Chondrocyte (in vitro differentiated cells): ENCODE results near the gene LRRN1. TPM values are rescaled to one million over a fixed set of nuclear protein-coding genes. Genes with fewer than 3 reads are reported as not detected.

Source experiments
- DNase-seq: peaks from one replicate; pipeline ENCODE4 v3.0.0; 2021; ENCODE audit warnings: mixed read lengths, low spot score
- H3K27ac Mint-ChIP-seq: one replicate; pipeline ENCODE4 v1.8.0; 2021; ENCODE audit warnings: mild to moderate bottlenecking, moderate library complexity, mixed read lengths; ENCODE audit not compliant: unreplicated experiment
- H3K27me3 Mint-ChIP-seq: 2 replicates; pipeline ENCODE4 v1.8.0; 2021; ENCODE audit warnings: low read depth, mixed read lengths
- H3K36me3 Mint-ChIP-seq: 2 replicates; pipeline ENCODE4 v1.8.0; 2021; ENCODE audit warnings: low read depth, mixed read lengths
- H3K4me1 Mint-ChIP-seq: 2 replicates; pipeline ENCODE4 v1.8.0; 2021; ENCODE audit warnings: low read depth, mild to moderate bottlenecking, mixed read lengths
- H3K4me3 Mint-ChIP-seq: one replicate; pipeline ENCODE4 v1.8.0; 2021; ENCODE audit warnings: mild to moderate bottlenecking, moderate library complexity, mixed read lengths; ENCODE audit not compliant: unreplicated experiment
- H3K9me3 Mint-ChIP-seq: 2 replicates; pipeline ENCODE4 v1.8.0; 2021; ENCODE audit warnings: low read depth, mixed read lengths
- CTCF ChIP-seq: fragments of 200-600 bp; sonication (generic); IDR thresholded peaks from 2 replicates; pipeline ENCODE4 v1.5.0; 2021; ENCODE audit warnings: antibody characterized with exemption, mild to moderate bottlenecking, moderate library complexity
- total RNA-seq: library from RNA; stranded (reverse); gene quantifications from 3 replicates; pipeline ENCODE4 v1.2.1, GENCODE V29; 2021

The LRRN1 gene
- total RNA-seq, 1 donor from 2014 or later, result 3.2 TPM

DNA sequence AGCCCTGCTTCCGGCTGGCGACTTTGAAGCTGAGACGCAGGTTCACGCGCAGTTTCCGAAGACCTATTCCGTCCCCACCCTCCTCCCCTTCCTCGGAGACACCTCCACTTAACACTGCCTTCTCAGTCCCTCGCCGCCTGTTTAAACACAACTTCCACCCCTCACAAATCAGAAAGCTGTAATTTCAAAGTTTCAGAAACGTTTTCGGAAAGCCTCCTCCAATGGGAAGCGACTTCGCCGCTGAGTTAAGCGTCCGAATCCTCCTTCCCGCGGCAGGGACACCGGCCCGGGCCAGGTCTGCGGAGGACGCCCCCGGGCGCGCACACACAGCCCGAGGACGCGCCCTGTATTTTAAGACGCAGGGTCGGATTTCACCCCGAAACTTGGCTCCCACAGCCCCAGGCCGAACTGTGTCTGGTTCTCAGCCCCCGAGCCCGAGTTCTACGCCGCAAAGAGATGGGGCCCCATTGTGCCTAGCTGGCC lies 559 bp upstream of the LRRN1 start:
- Mint-ChIP-seq H3K36me3 (no peaks in the 10 kb centered on the region), H3K27ac (no peak overlapping the region), H3K27me3 (peaks cover 47% of the 10 kb centered on the region), H3K4me1 (peaks cover 21% of the 10 kb centered on the region), H3K4me3 (peak overlapping the region; percentile 78), H3K9me3 (peaks cover 3% of the 10 kb centered on the region)
- DNase-seq, result no peak
- TF ChIP-seq CTCF, result no peak

- H3K27me3 Mint-ChIP-seq, result peaks cover 53% of the 10 kb centered on the region
- H3K4me1 Mint-ChIP-seq, result peaks cover 21% of the 10 kb centered on the region
- no peak overlapping the region for H3K27ac Mint-ChIP-seq
- H3K9me3 Mint-ChIP-seq, result no peaks in the 10 kb centered on the region
- no peak for DNase-seq
- peak overlapping the region; percentile 73 for H3K4me3 Mint-ChIP-seq
- no peak for TF ChIP-seq CTCF
- H3K36me3 Mint-ChIP-seq, result no peaks in the 10 kb centered on the region
These were observed 837 bp downstream of the LRRN1 start for GRCh38 chr3:3800080-3800455.

DNA sequence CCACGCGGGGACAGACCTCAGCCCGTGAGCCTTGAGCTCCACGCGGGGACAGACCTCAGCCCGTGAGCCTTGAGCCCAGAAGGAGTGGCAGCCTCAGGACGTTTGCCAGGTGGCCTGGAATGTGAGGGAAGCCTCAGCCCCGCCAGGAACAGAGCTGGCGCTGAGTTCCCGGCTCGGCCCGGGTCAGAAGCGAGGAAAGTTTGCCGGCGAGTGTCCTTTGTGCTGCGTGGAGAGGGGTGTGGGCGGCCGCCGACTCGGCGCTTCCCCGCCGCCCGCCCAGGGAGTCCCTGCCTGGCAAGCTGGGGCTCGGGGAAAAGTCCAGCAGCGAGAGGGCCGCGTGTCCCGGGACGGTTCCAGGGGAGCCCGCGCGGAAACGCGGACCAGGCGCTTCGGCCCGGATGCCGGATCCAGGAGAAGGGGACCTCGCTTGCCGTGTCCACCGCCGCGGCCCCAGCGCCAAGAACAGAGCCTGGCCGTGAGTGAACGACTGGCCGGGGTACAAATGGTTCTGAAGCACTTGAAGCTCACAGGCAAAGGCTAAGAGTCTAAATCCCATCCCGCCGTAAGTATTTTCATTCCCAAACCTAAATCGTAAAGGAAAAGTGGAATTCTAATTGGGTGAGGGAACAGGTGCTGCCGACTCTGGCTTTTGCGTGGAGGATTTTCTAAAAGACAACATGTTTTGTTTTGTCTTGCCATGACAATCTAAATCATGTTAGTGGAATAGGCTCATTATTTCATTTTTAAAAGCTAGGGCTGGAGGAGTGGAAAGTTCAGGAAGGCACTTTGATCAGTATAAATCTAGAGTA lies 1.7 kb downstream of the LRRN1 start:
- H3K4me1 Mint-ChIP-seq, result peaks cover 21% of the 10 kb centered on the region
- no peaks in the 10 kb centered on the region for H3K9me3 Mint-ChIP-seq
- peak overlapping the region; percentile 73 for H3K4me3 Mint-ChIP-seq
- no peaks in the 10 kb centered on the region for H3K36me3 Mint-ChIP-seq
- TF ChIP-seq CTCF, result no peak
- H3K27me3 Mint-ChIP-seq, result peaks cover 53% of the 10 kb centered on the region
- no peak for DNase-seq
- H3K27ac Mint-ChIP-seq, result no peak overlapping the region

GRCh38 chr3:3801494-3801841 lies 2.2 kb downstream of the LRRN1 start:
- H3K36me3 Mint-ChIP-seq, result no peaks in the 10 kb centered on the region
- H3K27me3 Mint-ChIP-seq, result peaks cover 57% of the 10 kb centered on the region
- H3K4me1 Mint-ChIP-seq, result peaks cover 21% of the 10 kb centered on the region
- no peak overlapping the region for H3K27ac Mint-ChIP-seq
- H3K9me3 Mint-ChIP-seq, result no peaks in the 10 kb centered on the region
- H3K4me3 Mint-ChIP-seq, result peak overlapping the region; percentile 73
- DNase-seq, result no peak
- no peak for TF ChIP-seq CTCF

DNA sequence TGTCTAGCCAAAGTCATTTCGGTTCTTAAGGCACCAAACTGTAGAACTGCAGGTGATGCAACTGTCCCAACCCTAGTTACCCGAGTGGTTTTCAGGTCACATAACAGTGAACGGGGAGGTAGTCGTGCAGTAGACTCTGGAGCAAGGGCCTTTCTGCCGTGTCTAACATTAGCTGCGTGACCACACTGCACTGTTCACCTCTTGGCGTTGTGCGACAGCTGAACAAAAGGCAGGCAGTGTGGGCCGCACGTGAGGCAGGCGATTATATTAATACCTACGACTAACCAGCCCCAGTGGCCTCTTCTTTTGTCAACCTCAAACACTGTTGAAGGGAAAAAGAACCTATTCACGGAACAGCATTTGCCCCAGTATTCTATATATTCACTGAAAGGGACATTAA lies 2.8 kb downstream of the LRRN1 start:
- Mint-ChIP-seq H3K4me1 (peaks cover 21% of the 10 kb centered on the region), H3K27ac (no peak overlapping the region), H3K4me3 (no peak overlapping the region), H3K9me3 (no peaks in the 10 kb centered on the region), H3K36me3 (no peaks in the 10 kb centered on the region), H3K27me3 (peaks cover 53% of the 10 kb centered on the region)
- no peak for DNase-seq
- TF ChIP-seq CTCF, result no peak
